Astrocyte of the spinal cord (primary cell): Measurements from ENCODE around the gene ARHGEF28.
A peak's percentile ranks its signal among the peaks of the same experiment; 100 is the strongest.

ENCODE experiments used
- DNase-seq: peaks from one replicate; pipeline ENCODE4 v3.0.0; 2011; ENCODE audit warnings: low read depth, low spot score
- H3K4me3 ChIP-seq: 2 replicates; pipeline ENCODE4 v1.5.1; 2011; ENCODE audit warnings: low read depth, mild to moderate bottlenecking, low read length, moderate library complexity
- CTCF ChIP-seq: IDR thresholded peaks from 2 replicates; pipeline ENCODE4 v1.5.1; 2012; ENCODE audit warnings: low read depth, mild to moderate bottlenecking, low read length, inconsistent platforms
- in situ Hi-C: cut with HindIII; loops from 2 replicates; pipeline ENCODE4 v1.10.0; 2017; ENCODE audit warnings: low sequenced_read_pairs

ARHGEF28 gene

GRCh38 chr5:73673161-73673591, 47.2 kb downstream of the ARHGEF28 start:
- in situ Hi-C loops = no loop called here
- peak; percentile 82 for DNase-seq
- no peak for TF ChIP-seq CTCF
- no peak overlapping the region for H3K4me3 ChIP-seq

- no peak for DNase-seq
- in situ Hi-C loops = no loop called here
- no peak overlapping the region for H3K4me3 ChIP-seq
- TF ChIP-seq CTCF = no peak
Measured at GRCh38 chr5:73674669-73675004, 48.6 kb downstream of the ARHGEF28 start.

- no peak for DNase-seq
- in situ Hi-C loops = no loop called here
- no peak overlapping the region for H3K4me3 ChIP-seq
- no peak for TF ChIP-seq CTCF
Measured at GRCh38 chr5:73678322-73678740, 52.3 kb downstream of the ARHGEF28 start.

GRCh38 chr5:73678807-73679206, 52.8 kb downstream of the ARHGEF28 start:
- H3K4me3 ChIP-seq = no peak overlapping the region
- in situ Hi-C loops = no loop called here
- no peak for DNase-seq
- no peak for TF ChIP-seq CTCF

GRCh38 chr5:73682176-73682575, 56.2 kb downstream of the ARHGEF28 start:
- no peak for DNase-seq
- in situ Hi-C loops = no loop called here
- no peak overlapping the region for H3K4me3 ChIP-seq
- TF ChIP-seq CTCF = no peak

GRCh38 chr5:73684691-73685090, 58.7 kb downstream of the ARHGEF28 start:
- in situ Hi-C loops = no loop called here
- no peak for DNase-seq
- H3K4me3 ChIP-seq = no peak overlapping the region
- no peak for TF ChIP-seq CTCF

GRCh38 chr5:73686912-73687311, 60.9 kb downstream of the ARHGEF28 start:
- in situ Hi-C loops = no loop called here
- DNase-seq = no peak

More at GRCh38 chr5:73686912-73687311, 60.9 kb downstream of the ARHGEF28 start:
- TF ChIP-seq CTCF = no peak
- no peak overlapping the region for H3K4me3 ChIP-seq
